GM23338 (cell line): ENCODE results near the gene RAB13.

ENCODE experiments used
- CREB1 ChIP-seq: fragments of 250-450 bp; sonication (Bioruptor Pico); IDR thresholded peaks from 2 replicates; pipeline ENCODE4 v1.5.0; 2020; ENCODE audit warnings: low read depth, mild to moderate bottlenecking, moderate library complexity
- CTCF ChIP-seq, 2 experiments: fragments of 200-600 bp in 1 of 2; sonication (generic) in 1 of 2; conservative IDR thresholded peaks; 2 replicates each; pipeline versions ENCODE4 v1.5.1 to v1.6.1; 2016 to 2017; ENCODE audit warnings: antibody characterized with exemption in 2 of 2, low read depth in 2 of 2, mild to moderate bottlenecking in 2 of 2, moderate library complexity in 1 of 2
- ETS1 ChIP-seq: IDR thresholded peaks from 2 replicates; pipeline ENCODE4 v1.6.1; 2016; ENCODE audit warnings: antibody characterized with exemption
- EZH2 ChIP-seq: fragments of 200-600 bp; sonication (generic); IDR thresholded peaks from one replicate; pipeline ENCODE4 v1.8.0; 2017; ENCODE audit warnings: antibody characterized with exemption, mild to moderate bottlenecking, low read depth; ENCODE audit not compliant: unreplicated experiment
- EZH2phosphoT487 ChIP-seq: fragments of 200-600 bp; sonication (generic); IDR thresholded peaks from one replicate; pipeline ENCODE4 v1.8.1; 2018; ENCODE audit warnings: antibody characterized with exemption; ENCODE audit not compliant: unreplicated experiment
- JUNB ChIP-seq: IDR thresholded peaks from one replicate; pipeline ENCODE4 v1.6.1; 2016; ENCODE audit warnings: antibody characterized with exemption; ENCODE audit not compliant: unreplicated experiment
- NANOG ChIP-seq: IDR thresholded peaks from 2 replicates; pipeline ENCODE4 v1.6.1; 2016; ENCODE audit warnings: antibody characterized with exemption, borderline replicate concordance
- POLR2AphosphoS5 ChIP-seq: IDR thresholded peaks from 2 replicates; pipeline ENCODE4 v1.6.1; 2016; ENCODE audit warnings: antibody characterized with exemption, low read depth
- REST ChIP-seq: IDR thresholded peaks from one replicate; pipeline ENCODE4 v1.6.1; 2018; ENCODE audit warnings: antibody characterized with exemption; ENCODE audit not compliant: unreplicated experiment
- STAT1 ChIP-seq: IDR thresholded peaks from one replicate; pipeline ENCODE4 v1.6.1; 2016; ENCODE audit warnings: antibody characterized with exemption; ENCODE audit not compliant: unreplicated experiment
- ZNF114 ChIP-seq: fragments of 250-450 bp; sonication (Bioruptor Pico); IDR thresholded peaks from 2 replicates; pipeline ENCODE4 v1.5.0; 2020; ENCODE audit warnings: mild to moderate bottlenecking, moderate library complexity
- ZNF331 ChIP-seq: fragments of 250-450 bp; sonication (Bioruptor Pico); IDR thresholded peaks from 2 replicates; pipeline ENCODE4 v1.5.0; 2020; ENCODE audit warnings: low read depth, mild to moderate bottlenecking, moderate library complexity
- ZNF462 ChIP-seq: fragments of 250-450 bp; sonication (Bioruptor Pico); IDR thresholded peaks from 2 replicates; pipeline ENCODE4 v1.5.0; 2020; ENCODE audit warnings: mild to moderate bottlenecking, moderate library complexity

- TF ChIP-seq REST (no peak), POLR2AphosphoS5 (0 out of 2 replicates have a peak, but pooled peaks have one; percentile 29), CTCF (conservative IDR thresholded peaks at IDR 0.05; ENCODE audit: low read depth in 2 of 2) (no peak), EZH2 (no peak), EZH2phosphoT487 (no peak), STAT1 (no peak), ETS1 (0 out of 2 replicates have a peak, but pooled peaks have one; percentile 3), NANOG (no peak), ZNF114 (no peak), ZNF331 (CRISPR knock-in tag) (no peak), JUNB (no peak), CREB1 (no peak), ZNF462 (CRISPR knock-in tag) (no peak)
Observed at GRCh38 chr1:153945795-153946621, 40.1 kb downstream of the RAB13 start.
